ENCODE data around the gene RECK. TPM values are rescaled to one million over a fixed set of nuclear protein-coding genes. Genes with fewer than 3 reads are reported as not detected.
"Not testable (repeated sequence)": the region's sequence is repeated elsewhere in the genome, so short reads cannot be mapped to it uniquely, and the experiment has no call there.

RECK gene
- total RNA-seq, 1 experiment from 2014 or later: 13.2 TPM

DNA sequence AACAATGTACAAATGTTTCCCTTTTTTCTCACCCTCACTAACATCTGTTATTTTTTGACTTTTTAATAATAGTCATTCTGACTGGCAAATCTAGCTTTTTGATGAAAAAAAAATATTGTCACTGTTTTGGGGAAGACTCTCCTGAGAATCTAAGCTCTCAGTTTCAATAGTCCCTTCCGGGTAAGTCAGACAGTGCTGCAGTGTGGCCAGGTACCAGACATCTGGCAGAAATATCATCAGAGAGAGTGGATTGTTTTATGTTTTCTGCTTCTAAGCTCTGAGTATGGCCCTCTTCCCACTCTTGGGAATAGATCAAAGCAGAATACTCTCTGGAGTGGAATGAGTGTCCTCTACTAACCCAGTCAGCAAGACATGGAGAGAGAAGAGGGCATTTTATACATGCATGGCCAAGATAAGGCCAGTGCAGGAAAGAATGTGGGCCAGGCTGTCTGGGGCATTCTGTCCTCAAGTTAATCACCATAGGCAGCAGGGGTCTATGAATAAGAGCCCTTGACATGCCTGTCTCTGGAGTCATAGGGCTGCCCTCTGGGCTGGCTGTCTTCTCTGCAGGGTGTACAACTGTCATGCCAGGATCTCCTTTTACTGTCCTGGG lies 40.2 kb upstream of the RECK start:
- ATAC-seq (peak; percentile 58; the same call in 1 of the 2 replicates), DNase-seq (ENCODE audit: low read depth, low spot score) (no peak)
- H3K9me3 ChIP-seq (ENCODE audit: control insufficient read depth, insufficient read depth, low read depth, low read length): peaks cover 8% of the 10 kb centered on the region; the same call in 1 of the 2 replicates
- H3K36me3 ChIP-seq (ENCODE audit: control insufficient read depth, insufficient read depth, low read length): no peaks in the 10 kb centered on the region
- peaks cover 38% of the 10 kb centered on the region for H3K27me3 ChIP-seq (ENCODE audit: control insufficient read depth, insufficient read depth, low read length)
- CTCF ChIA-PET: interaction anchor here (0.6 to 1.0 kb wide), 3 partner anchors 13 to 104 kb away, joined by 3 to 5 read pairs (median 3); no protein-coding TSS in a partner anchor
- no peaks in the 10 kb centered on the region for H3K4me1 ChIP-seq (ENCODE audit: control insufficient read depth, insufficient read depth, low read length)
- H3K27ac ChIP-seq (ENCODE audit: low read length): no peak overlapping the region
- POLR2A ChIA-PET: no interaction called here
- BruUV-seq (replicated peaks): no TSS peak
- TF ChIP-seq SIN3A (IDR thresholded peaks at IDR 0.05; ENCODE audit: borderline replicate concordance, insufficient read depth, low read depth, low read length) (no peak), CTCF (IDR thresholded peaks at IDR 0.05) (no peak), TCF7L2 (IDR thresholded peaks at IDR 0.05; ENCODE audit: low read depth, low read length) (no peak), POLR2AphosphoS5 (IDR thresholded peaks at IDR 0.05; ENCODE audit: low read depth, low read length) (no peak)
- TF ChIP-seq, protein P1, sequence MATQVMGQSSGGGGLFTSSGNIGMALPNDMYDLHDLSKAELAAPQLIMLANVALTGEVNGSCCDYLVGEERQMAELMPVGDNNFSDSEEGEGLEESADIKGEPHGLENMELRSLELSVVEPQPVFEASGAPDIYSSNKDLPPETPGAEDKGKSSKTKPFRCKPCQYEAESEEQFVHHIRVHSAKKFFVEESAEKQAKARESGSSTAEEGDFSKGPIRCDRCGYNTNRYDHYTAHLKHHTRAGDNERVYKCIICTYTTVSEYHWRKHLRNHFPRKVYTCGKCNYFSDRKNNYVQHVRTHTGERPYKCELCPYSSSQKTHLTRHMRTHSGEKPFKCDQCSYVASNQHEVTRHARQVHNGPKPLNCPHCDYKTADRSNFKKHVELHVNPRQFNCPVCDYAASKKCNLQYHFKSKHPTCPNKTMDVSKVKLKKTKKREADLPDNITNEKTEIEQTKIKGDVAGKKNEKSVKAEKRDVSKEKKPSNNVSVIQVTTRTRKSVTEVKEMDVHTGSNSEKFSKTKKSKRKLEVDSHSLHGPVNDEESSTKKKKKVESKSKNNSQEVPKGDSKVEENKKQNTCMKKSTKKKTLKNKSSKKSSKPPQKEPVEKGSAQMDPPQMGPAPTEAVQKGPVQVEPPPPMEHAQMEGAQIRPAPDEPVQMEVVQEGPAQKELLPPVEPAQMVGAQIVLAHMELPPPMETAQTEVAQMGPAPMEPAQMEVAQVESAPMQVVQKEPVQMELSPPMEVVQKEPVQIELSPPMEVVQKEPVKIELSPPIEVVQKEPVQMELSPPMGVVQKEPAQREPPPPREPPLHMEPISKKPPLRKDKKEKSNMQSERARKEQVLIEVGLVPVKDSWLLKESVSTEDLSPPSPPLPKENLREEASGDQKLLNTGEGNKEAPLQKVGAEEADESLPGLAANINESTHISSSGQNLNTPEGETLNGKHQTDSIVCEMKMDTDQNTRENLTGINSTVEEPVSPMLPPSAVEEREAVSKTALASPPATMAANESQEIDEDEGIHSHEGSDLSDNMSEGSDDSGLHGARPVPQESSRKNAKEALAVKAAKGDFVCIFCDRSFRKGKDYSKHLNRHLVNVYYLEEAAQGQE (IDR thresholded peaks at IDR 0.05; ENCODE audit: insufficient read depth in 1 of 2, low read depth in 2 of 2, low read length in 1 of 2): no peak
- no peak overlapping the region for H3K4me3 ChIP-seq (ENCODE audit: low read depth in 2 of 2, low read length in 2 of 2)
- in situ Hi-C loops (cut with HindIII; ENCODE audit: low pct_unique_long_range_greater_than_20kb, low sequenced_read_pairs) (no loop called here), intact Hi-C loops (cut with micrococcal nuclease; ENCODE audit: unreplicated experiment) (no loop called here)

DNA sequence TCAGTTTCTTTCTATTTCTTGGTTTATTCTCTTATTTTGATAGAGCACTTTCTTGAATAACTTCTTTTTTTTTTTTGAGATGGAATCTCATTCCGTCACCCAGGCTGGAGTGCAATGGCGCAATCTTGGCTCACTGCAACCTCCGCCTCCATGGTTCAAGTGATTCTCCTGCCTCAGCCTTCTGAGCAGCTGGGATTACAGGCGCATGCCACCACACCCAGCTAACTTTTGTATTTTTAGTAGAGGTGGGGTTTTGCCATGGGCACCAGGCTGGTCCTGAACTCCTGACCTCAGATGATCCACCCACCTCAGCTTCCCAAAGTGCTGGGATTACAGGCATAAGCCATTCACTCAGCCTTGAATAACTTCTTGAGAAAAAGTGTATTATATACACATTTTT lies 39.7 kb upstream of the RECK start:
- CTCF ChIA-PET: interaction anchor here (1.0 kb wide), 1 partner anchor 12 kb away, joined by 3 read pairs; no protein-coding TSS in a partner anchor

GRCh38 chr9:35998333-35998732 lies 38.4 kb upstream of the RECK start:
- H3K27me3 ChIP-seq (ENCODE audit: control insufficient read depth, insufficient read depth, low read length): peaks cover 45% of the 10 kb centered on the region
- POLR2A ChIA-PET: no interaction called here
- no peak for ATAC-seq
- BruUV-seq (replicated peaks): no TSS peak
- no peaks in the 10 kb centered on the region for H3K36me3 ChIP-seq (ENCODE audit: control insufficient read depth, insufficient read depth, low read length)
- H3K9me3 ChIP-seq (ENCODE audit: control insufficient read depth, insufficient read depth, low read depth, low read length): peaks cover 8% of the 10 kb centered on the region; the same call in 1 of the 2 replicates
- DNase-seq (ENCODE audit: low read depth, low spot score): no peak
- TF ChIP-seq TCF7L2 (IDR thresholded peaks at IDR 0.05; ENCODE audit: low read depth, low read length) (no peak), CTCF (IDR thresholded peaks at IDR 0.05) (no peak), SIN3A (IDR thresholded peaks at IDR 0.05; ENCODE audit: borderline replicate concordance, insufficient read depth, low read depth, low read length) (no peak), POLR2AphosphoS5 (IDR thresholded peaks at IDR 0.05; ENCODE audit: low read depth, low read length) (no peak)
- TF ChIP-seq, protein P1 (IDR thresholded peaks at IDR 0.05; ENCODE audit: insufficient read depth in 1 of 2, low read depth in 2 of 2, low read length in 1 of 2): no peak
- H3K4me3 ChIP-seq (ENCODE audit: low read depth in 2 of 2, low read length in 2 of 2): no peak overlapping the region
- in situ Hi-C loops (cut with HindIII; ENCODE audit: low pct_unique_long_range_greater_than_20kb, low sequenced_read_pairs): no loop called here
- intact Hi-C loops (cut with micrococcal nuclease; ENCODE audit: unreplicated experiment): no loop called here
- CTCF ChIA-PET: no interaction called here
- no peak overlapping the region for H3K27ac ChIP-seq (ENCODE audit: low read length)
- H3K4me1 ChIP-seq (ENCODE audit: control insufficient read depth, insufficient read depth, low read length): no peaks in the 10 kb centered on the region

More for the DNA sequence above, 39.7 kb upstream of the RECK start:
- intact Hi-C loops (cut with micrococcal nuclease; ENCODE audit: unreplicated experiment); in situ Hi-C loops (cut with HindIII; ENCODE audit: low pct_unique_long_range_greater_than_20kb, low sequenced_read_pairs); BruUV-seq (replicated peaks); H3K4me3 ChIP-seq (ENCODE audit: low read depth in 2 of 2, low read length in 2 of 2); H3K4me1 ChIP-seq (ENCODE audit: control insufficient read depth, insufficient read depth, low read length); DNase-seq (ENCODE audit: low read depth, low spot score); H3K9me3 ChIP-seq (ENCODE audit: control insufficient read depth, insufficient read depth, low read depth, low read length); ATAC-seq; H3K36me3 ChIP-seq (ENCODE audit: control insufficient read depth, insufficient read depth, low read length); H3K27ac ChIP-seq (ENCODE audit: low read length); POLR2A ChIA-PET: not testable (repeated sequence)
- H3K27me3 ChIP-seq (ENCODE audit: control insufficient read depth, insufficient read depth, low read length): peaks cover 42% of the 10 kb centered on the region
